GM12892 (cell line): ENCODE measurements around the gene SMTNL1.

Experiments
- POLR2A ChIP-seq: IDR thresholded peaks from 2 replicates; pipeline ENCODE4 v1.6.1; 2011; ENCODE audit warnings: low read depth, low read length, control low read depth
- POLR2AphosphoS5 ChIP-seq: IDR thresholded peaks from 2 replicates; pipeline ENCODE4 v1.6.1; 2011; ENCODE audit warnings: low read depth, low read length, control low read depth

GRCh38 chr11:57544566-57544965 lies 7.2 kb downstream of the SMTNL1 start:
- TF ChIP-seq POLR2A = no peak
- no peak for TF ChIP-seq POLR2AphosphoS5
